Upper lobe of left lung (tissue), 4 donors: ENCODE results near the gene ALKBH8.

Experiments used
- EP300 ChIP-seq, 4 donors: sonication (generic); formaldehyde crosslinking; IDR thresholded peaks; one replicate each; pipeline ENCODE4 v1.5.1; 2017; ENCODE audit warnings: antibody characterized with exemption in 4 of 4, control low read depth in 2 of 4
- POLR2A ChIP-seq, 4 donors: fragments of 450-650 bp; IDR thresholded peaks; one replicate each; pipeline ENCODE4 v1.5.1; 2016 to 2017; ENCODE audit warnings: antibody characterized with exemption in 4 of 4, mild to moderate bottlenecking in 2 of 4
- POLR2AphosphoS5 ChIP-seq, 2 donors: sonication (generic); formaldehyde crosslinking; IDR thresholded peaks; one replicate each; pipeline ENCODE4 v1.5.1; 2017; ENCODE audit warnings: antibody characterized with exemption in 2 of 2
- TF ChIP-seq, protein P1 (sequence below), 6 experiments: fragments of 450-650 bp in 4 of 6; fragments of 200-600 bp in 2 of 6; sonication (generic) in 2 of 6; IDR thresholded peaks; one replicate each; pipeline ENCODE4 v1.5.1; 2016 to 2019; ENCODE audit warnings: antibody characterized with exemption in 6 of 6

DNA sequence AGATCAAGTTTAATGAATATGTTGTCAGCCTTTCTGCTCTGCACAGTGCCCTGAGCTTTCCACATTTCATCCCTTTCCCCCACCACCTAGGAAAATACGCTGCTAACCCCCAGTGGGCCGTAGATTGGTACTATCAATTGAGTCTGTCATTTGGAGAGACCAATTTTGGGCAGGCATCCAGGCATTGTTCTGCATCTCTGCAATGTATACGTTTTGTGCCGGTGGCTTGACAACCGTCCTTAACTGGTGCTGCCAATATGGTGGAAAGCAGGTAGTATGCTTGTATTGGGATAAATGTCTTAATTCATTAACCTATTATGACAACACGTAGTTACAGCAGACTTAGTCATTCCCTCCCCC lies 26.7 kb upstream of the ALKBH8 start:
- TF ChIP-seq, protein P1, sequence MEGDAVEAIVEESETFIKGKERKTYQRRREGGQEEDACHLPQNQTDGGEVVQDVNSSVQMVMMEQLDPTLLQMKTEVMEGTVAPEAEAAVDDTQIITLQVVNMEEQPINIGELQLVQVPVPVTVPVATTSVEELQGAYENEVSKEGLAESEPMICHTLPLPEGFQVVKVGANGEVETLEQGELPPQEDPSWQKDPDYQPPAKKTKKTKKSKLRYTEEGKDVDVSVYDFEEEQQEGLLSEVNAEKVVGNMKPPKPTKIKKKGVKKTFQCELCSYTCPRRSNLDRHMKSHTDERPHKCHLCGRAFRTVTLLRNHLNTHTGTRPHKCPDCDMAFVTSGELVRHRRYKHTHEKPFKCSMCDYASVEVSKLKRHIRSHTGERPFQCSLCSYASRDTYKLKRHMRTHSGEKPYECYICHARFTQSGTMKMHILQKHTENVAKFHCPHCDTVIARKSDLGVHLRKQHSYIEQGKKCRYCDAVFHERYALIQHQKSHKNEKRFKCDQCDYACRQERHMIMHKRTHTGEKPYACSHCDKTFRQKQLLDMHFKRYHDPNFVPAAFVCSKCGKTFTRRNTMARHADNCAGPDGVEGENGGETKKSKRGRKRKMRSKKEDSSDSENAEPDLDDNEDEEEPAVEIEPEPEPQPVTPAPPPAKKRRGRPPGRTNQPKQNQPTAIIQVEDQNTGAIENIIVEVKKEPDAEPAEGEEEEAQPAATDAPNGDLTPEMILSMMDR (IDR thresholded peaks at IDR 0.05): no peak
- TF ChIP-seq EP300 (IDR thresholded peaks at IDR 0.05) (no peak), POLR2A (IDR thresholded peaks at IDR 0.05) (no peak), POLR2AphosphoS5 (IDR thresholded peaks at IDR 0.05) (no peak)
